HCT116 (cell line): ENCODE data around the gene UBXN10.

Experiments
- ATF3 ChIP-seq: IDR thresholded peaks from 2 replicates; pipeline ENCODE4 v1.6.1; 2012
- JUND ChIP-seq: IDR thresholded peaks from 2 replicates; pipeline ENCODE4 v1.6.1; 2012
- MAX ChIP-seq: IDR thresholded peaks from 2 replicates; pipeline ENCODE4 v1.6.1; 2012
- POLR2A ChIP-seq: IDR thresholded peaks from 2 replicates; pipeline ENCODE4 v1.7.0; 2011; ENCODE audit warnings: borderline replicate concordance; ENCODE audit not compliant: insufficient read depth, insufficient read length; ENCODE audit errors: extremely low read depth
- POLR2AphosphoS5 ChIP-seq: IDR thresholded peaks from 2 replicates; pipeline ENCODE4 v1.6.1; 2011; ENCODE audit warnings: mild to moderate bottlenecking, low read depth, low read length, moderate library complexity
- RAD21 ChIP-seq: IDR thresholded peaks from 2 replicates; pipeline ENCODE4 v1.6.1; 2012; ENCODE audit warnings: low read depth, mild to moderate bottlenecking
- REST ChIP-seq: IDR thresholded peaks from 2 replicates; pipeline ENCODE4 v1.6.1; 2012; ENCODE audit warnings: low read depth
- SP1 ChIP-seq: IDR thresholded peaks from 2 replicates; pipeline ENCODE4 v1.6.1; 2012; ENCODE audit warnings: low read depth
- YY1 ChIP-seq: IDR thresholded peaks from 2 replicates; pipeline ENCODE4 v1.6.1; 2011; ENCODE audit warnings: low read length, low read depth, moderate library complexity, mild to moderate bottlenecking; ENCODE audit not compliant: insufficient replicate concordance; ENCODE audit errors: extremely low read depth
- TF ChIP-seq, protein P1 (sequence below), 3 experiments: fragments of 200-600 bp in 1 of 3; sonication (generic) in 1 of 3; IDR thresholded peaks in 2 of 3; conservative IDR thresholded peaks in 1 of 3; 2 replicates each; pipeline ENCODE4 v1.5.1; 2012 to 2017; ENCODE audit warnings: low read depth in 2 of 3, low read length in 2 of 3, antibody characterized with exemption in 1 of 3, borderline replicate concordance in 1 of 3, control low read depth in 1 of 3, mild to moderate bottlenecking in 1 of 3, mixed read lengths in 1 of 3, mixed run types in 1 of 3, moderate library complexity in 1 of 3; ENCODE audit not compliant: insufficient read depth in 1 of 3

- TF ChIP-seq, protein P1, sequence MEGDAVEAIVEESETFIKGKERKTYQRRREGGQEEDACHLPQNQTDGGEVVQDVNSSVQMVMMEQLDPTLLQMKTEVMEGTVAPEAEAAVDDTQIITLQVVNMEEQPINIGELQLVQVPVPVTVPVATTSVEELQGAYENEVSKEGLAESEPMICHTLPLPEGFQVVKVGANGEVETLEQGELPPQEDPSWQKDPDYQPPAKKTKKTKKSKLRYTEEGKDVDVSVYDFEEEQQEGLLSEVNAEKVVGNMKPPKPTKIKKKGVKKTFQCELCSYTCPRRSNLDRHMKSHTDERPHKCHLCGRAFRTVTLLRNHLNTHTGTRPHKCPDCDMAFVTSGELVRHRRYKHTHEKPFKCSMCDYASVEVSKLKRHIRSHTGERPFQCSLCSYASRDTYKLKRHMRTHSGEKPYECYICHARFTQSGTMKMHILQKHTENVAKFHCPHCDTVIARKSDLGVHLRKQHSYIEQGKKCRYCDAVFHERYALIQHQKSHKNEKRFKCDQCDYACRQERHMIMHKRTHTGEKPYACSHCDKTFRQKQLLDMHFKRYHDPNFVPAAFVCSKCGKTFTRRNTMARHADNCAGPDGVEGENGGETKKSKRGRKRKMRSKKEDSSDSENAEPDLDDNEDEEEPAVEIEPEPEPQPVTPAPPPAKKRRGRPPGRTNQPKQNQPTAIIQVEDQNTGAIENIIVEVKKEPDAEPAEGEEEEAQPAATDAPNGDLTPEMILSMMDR (IDR thresholded peaks at IDR 0.05 in 2 of 3, conservative IDR thresholded peaks at IDR 0.05 in 1 of 3; ENCODE audit: borderline replicate concordance in 1 of 3, insufficient read depth in 1 of 3, low read depth in 2 of 3, low read length in 2 of 3), result no peak
- TF ChIP-seq POLR2A (no peak), REST (no peak), MAX (no peak), POLR2AphosphoS5 (no peak), RAD21 (no peak), YY1 (no peak), SP1 (no peak), ATF3 (no peak), JUND (no peak)
Observed at GRCh38 chr1:20212085-20212684, 26.3 kb downstream of the UBXN10 start.
